Right renal cortex interstitium (tissue), 3 donors: ENCODE results near the gene SEC23A. TPM values are rescaled to one million over a fixed set of nuclear protein-coding genes. Genes with fewer than 3 reads are reported as not detected.

Experiments used
- DNase-seq, 3 donors: peaks; one replicate each; pipeline ENCODE4 v3.0.0-alpha.2; 2013; ENCODE audit warnings: low read depth in 3 of 3, low spot score in 2 of 3
- polyA plus RNA-seq, 3 donors: library from polyadenylated mRNA; unstranded; fragments of 120-200 nt; gene quantifications; one replicate each; pipeline ENCODE4 v1.2.1, GENCODE V29; 2013; ENCODE audit not compliant: insufficient read length in 3 of 3

The SEC23A gene
- polyA plus RNA-seq, 3 donors = 65.1 to 67.7 (median 65.6) TPM

- DNase-seq = no peak
Measured at GRCh38 chr14:38994731-38995130, 108.3 kb downstream of the SEC23A start.

- DNase-seq = no peak
Measured at GRCh38 chr14:38993981-38994380, 109.1 kb downstream of the SEC23A start.

GRCh38 chr14:38992067-38992844, 110.8 kb downstream of the SEC23A start:
- DNase-seq = no peak

GRCh38 chr14:38991299-38991698, 111.7 kb downstream of the SEC23A start:
- no peak for DNase-seq

- DNase-seq = no peak
Measured at GRCh38 chr14:38989922-38990546, 113.0 kb downstream of the SEC23A start.

- no peak for DNase-seq
Measured at GRCh38 chr14:38987781-38988180, 115.3 kb downstream of the SEC23A start.

GRCh38 chr14:38982837-38983236, 120.2 kb downstream of the SEC23A start:
- no peak for DNase-seq

- DNase-seq = no peak
Measured at GRCh38 chr14:38982278-38982677, 120.8 kb downstream of the SEC23A start.

Other genes with a start within 250 kb of the SEC23A start
- gene GEMIN2, start 11.1 kb upstream of the SEC23A start, polyA plus RNA-seq = 10 to 100 TPM; 23.1 to 29.6 (median 28.5) TPM
- gene TRAPPC6B, start 67.1 kb upstream of the SEC23A start, polyA plus RNA-seq = 10 to 100 TPM; 31.1 to 33.5 (median 32.9) TPM
- 100 to 1,000 TPM; 152 to 203 (median 182) TPM for gene PNN, start 72.0 kb upstream of the SEC23A start, polyA plus RNA-seq
- 10 to 100 TPM; 76.0 to 83.8 (median 79.3) TPM for gene MIA2, start 130.7 kb upstream of the SEC23A start, polyA plus RNA-seq